Left ventricle myocardium inferior (tissue), 1 donor: Measurements from ENCODE around the gene UROS. TPM values are rescaled to one million over a fixed set of nuclear protein-coding genes. Genes with fewer than 3 reads are reported as not detected.

Experiments used
- DNase-seq: peaks from one replicate; pipeline ENCODE4 v3.0.0-alpha.2; 2020
- H3K27ac ChIP-seq: fragments of 200-600 bp; replicated peaks from 2 replicates; pipeline ENCODE4 v1.8.0; 2021
- H3K27me3 ChIP-seq: fragments of 200-600 bp; 2 replicates; pipeline ENCODE4 v1.8.0; 2021; ENCODE audit warnings: low read depth
- H3K36me3 ChIP-seq: fragments of 200-600 bp; 2 replicates; pipeline ENCODE4 v1.8.0; 2021
- H3K4me1 ChIP-seq: fragments of 200-600 bp; 2 replicates; pipeline ENCODE4 v1.8.0; 2021
- H3K4me3 ChIP-seq: fragments of 200-600 bp; 2 replicates; pipeline ENCODE4 v1.8.0; 2021; ENCODE audit warnings: mild to moderate bottlenecking, moderate library complexity
- H3K9me3 ChIP-seq: fragments of 200-600 bp; replicated peaks from 2 replicates; pipeline ENCODE4 v1.8.0; 2021
- CTCF ChIP-seq: fragments of 200-600 bp; IDR thresholded peaks from 2 replicates; pipeline ENCODE4 v1.8.0; 2021; ENCODE audit warnings: antibody characterized with exemption, mild to moderate bottlenecking, borderline replicate concordance
- intact Hi-C: fragments of 100-400 bp; cut with micrococcal nuclease; formaldehyde crosslinking; loops from one replicate; pipeline ENCODE4 v1.11.0; 2022
- total RNA-seq: library from RNA; stranded (reverse); fragmentation: NEBNext Ultra II Directional; extraction: Animal tissue kit (Norgen Biotek cat#: 25700); gene quantifications from one replicate; pipeline ENCODE4 v1.2.1, GENCODE V29; 2021
- donor health status: DM: no; HTN: yes; CAD: no; lungs with severe emphysema.

Gene UROS
- total RNA-seq, 1 donor from 2014 or later: 80.4 TPM

GRCh38 chr10:125782054-125782453, 41.0 kb downstream of the UROS start:
- no peak for DNase-seq
- no peaks in the 10 kb centered on the region for H3K27me3 ChIP-seq
- H3K36me3 ChIP-seq: peaks cover 3% of the 10 kb centered on the region
- H3K4me3 ChIP-seq: no peak overlapping the region
- H3K4me1 ChIP-seq: no peaks in the 10 kb centered on the region
- no peak overlapping the region for H3K27ac ChIP-seq
- no peak for TF ChIP-seq CTCF
- intact Hi-C loops: no loop called here
- H3K9me3 ChIP-seq: peaks cover 4% of the 10 kb centered on the region

- Histone ChIP-seq H3K9me3 (peaks cover 4% of the 10 kb centered on the region), H3K36me3 (no peaks in the 10 kb centered on the region), H3K4me3 (no peak overlapping the region)
These were observed 41.7 kb downstream of the UROS start for GRCh38 chr10:125781374-125781773.

GRCh38 chr10:125779403-125780327, 43.4 kb downstream of the UROS start:
- DNase-seq: no peak
- H3K9me3 ChIP-seq: peaks cover 4% of the 10 kb centered on the region

More at GRCh38 chr10:125781374-125781773, 41.7 kb downstream of the UROS start:
- H3K27me3 ChIP-seq: no peaks in the 10 kb centered on the region
- H3K27ac ChIP-seq: no peak overlapping the region
- no peaks in the 10 kb centered on the region for H3K4me1 ChIP-seq
- DNase-seq: no peak
- no peak for TF ChIP-seq CTCF
- intact Hi-C loops: no loop called here

GRCh38 chr10:125778556-125778955, 44.5 kb downstream of the UROS start:
- H3K9me3 ChIP-seq: peaks cover 4% of the 10 kb centered on the region
- no peaks in the 10 kb centered on the region for H3K36me3 ChIP-seq
- H3K27me3 ChIP-seq: peaks cover 3% of the 10 kb centered on the region
- H3K4me1 ChIP-seq: no peaks in the 10 kb centered on the region
- TF ChIP-seq CTCF: no peak
- no peak overlapping the region for H3K4me3 ChIP-seq
- intact Hi-C loops: no loop called here
- DNase-seq: no peak
- H3K27ac ChIP-seq: no peak overlapping the region

More at GRCh38 chr10:125779403-125780327, 43.4 kb downstream of the UROS start:
- H3K4me1 ChIP-seq: no peaks in the 10 kb centered on the region
- no peak for TF ChIP-seq CTCF
- intact Hi-C loops: no loop called here
- no peaks in the 10 kb centered on the region for H3K36me3 ChIP-seq
- no peak overlapping the region for H3K27ac ChIP-seq
- H3K4me3 ChIP-seq: no peak overlapping the region
- peaks cover 2% of the 10 kb centered on the region for H3K27me3 ChIP-seq

- H3K9me3 ChIP-seq: peaks cover 4% of the 10 kb centered on the region
- no peaks in the 10 kb centered on the region for H3K4me1 ChIP-seq
- H3K27me3 ChIP-seq: peaks cover 3% of the 10 kb centered on the region
- intact Hi-C loops: no loop called here
- no peaks in the 10 kb centered on the region for H3K36me3 ChIP-seq
- no peak for DNase-seq
- TF ChIP-seq CTCF: no peak
- no peak overlapping the region for H3K27ac ChIP-seq
- H3K4me3 ChIP-seq: no peak overlapping the region
These were observed 45.3 kb downstream of the UROS start for GRCh38 chr10:125777806-125778205.
